Ascending aorta (tissue), 2 donors: ENCODE data around the gene FAM151A. TPM values are rescaled to one million over a fixed set of nuclear protein-coding genes. Genes with fewer than 3 reads are reported as not detected.

Experiments
- DNase-seq, 2 donors: peaks; one replicate each; pipeline ENCODE4 v3.0.0-alpha.2; 2019; ENCODE audit warnings: low spot score in 2 of 2
- H3K27ac ChIP-seq, 2 donors: fragments of 200-600 bp; sonication (generic); one replicate each; pipeline ENCODE4 v1.5.1; 2016 to 2017; ENCODE audit warnings: mild to moderate bottlenecking in 1 of 2
- H3K27me3 ChIP-seq: fragments of 200-600 bp; sonication (generic); one replicate; pipeline ENCODE4 v1.5.1; 2017
- H3K36me3 ChIP-seq, 2 donors: fragments of 200-600 bp; sonication (generic); one replicate each; pipeline ENCODE4 v1.5.1; 2016
- H3K4me1 ChIP-seq, 2 donors: fragments of 200-600 bp; sonication (generic); one replicate each; pipeline ENCODE4 v1.5.1; 2016 to 2017; ENCODE audit warnings: mild to moderate bottlenecking in 1 of 2
- H3K4me3 ChIP-seq, 2 donors: fragments of 200-600 bp; sonication (generic); one replicate each; pipeline ENCODE4 v1.5.1; 2016 to 2017; ENCODE audit warnings: mild to moderate bottlenecking in 1 of 2
- H3K9me3 ChIP-seq, 2 donors: fragments of 200-600 bp; sonication (generic); one replicate each; pipeline ENCODE4 v1.5.1; 2016
- CTCF ChIP-seq, 3 experiments: fragments of 200-600 bp in 2 of 3; fragments of 450-650 bp in 1 of 3; sonication (generic) in 2 of 3; IDR thresholded peaks; one replicate each; pipeline ENCODE4 v1.5.1; 2016 to 2019; ENCODE audit warnings: antibody characterized with exemption in 3 of 3, mild to moderate bottlenecking in 1 of 3, moderate library complexity in 1 of 3
- intact Hi-C: fragments of 100-400 bp; cut with DNase I; formaldehyde crosslinking; loops from one replicate; pipeline ENCODE4 v1.15.1; 2023
- total RNA-seq: library from RNA; depleted of rRNA; stranded (reverse); fragments of >200 nt; gene quantifications from one replicate; pipeline ENCODE4 v1.1.0, GENCODE V29; 2016

The FAM151A gene
- total RNA-seq, 1 donor from 2014 or later: not detected

- Histone ChIP-seq H3K9me3 (no peaks in the 10 kb centered on the region), H3K4me1 (no peaks in the 10 kb centered on the region), H3K27me3 (no peaks in the 10 kb centered on the region), H3K27ac (no peak overlapping the region), H3K36me3 (no peaks in the 10 kb centered on the region), H3K4me3 (no peak overlapping the region)
- intact Hi-C loops: no loop called here
- no peak for DNase-seq
- TF ChIP-seq CTCF (IDR thresholded peaks at IDR 0.05): no peak
Observed at GRCh38 chr1:54627196-54627595, 3.9 kb upstream of the FAM151A start.

DNA sequence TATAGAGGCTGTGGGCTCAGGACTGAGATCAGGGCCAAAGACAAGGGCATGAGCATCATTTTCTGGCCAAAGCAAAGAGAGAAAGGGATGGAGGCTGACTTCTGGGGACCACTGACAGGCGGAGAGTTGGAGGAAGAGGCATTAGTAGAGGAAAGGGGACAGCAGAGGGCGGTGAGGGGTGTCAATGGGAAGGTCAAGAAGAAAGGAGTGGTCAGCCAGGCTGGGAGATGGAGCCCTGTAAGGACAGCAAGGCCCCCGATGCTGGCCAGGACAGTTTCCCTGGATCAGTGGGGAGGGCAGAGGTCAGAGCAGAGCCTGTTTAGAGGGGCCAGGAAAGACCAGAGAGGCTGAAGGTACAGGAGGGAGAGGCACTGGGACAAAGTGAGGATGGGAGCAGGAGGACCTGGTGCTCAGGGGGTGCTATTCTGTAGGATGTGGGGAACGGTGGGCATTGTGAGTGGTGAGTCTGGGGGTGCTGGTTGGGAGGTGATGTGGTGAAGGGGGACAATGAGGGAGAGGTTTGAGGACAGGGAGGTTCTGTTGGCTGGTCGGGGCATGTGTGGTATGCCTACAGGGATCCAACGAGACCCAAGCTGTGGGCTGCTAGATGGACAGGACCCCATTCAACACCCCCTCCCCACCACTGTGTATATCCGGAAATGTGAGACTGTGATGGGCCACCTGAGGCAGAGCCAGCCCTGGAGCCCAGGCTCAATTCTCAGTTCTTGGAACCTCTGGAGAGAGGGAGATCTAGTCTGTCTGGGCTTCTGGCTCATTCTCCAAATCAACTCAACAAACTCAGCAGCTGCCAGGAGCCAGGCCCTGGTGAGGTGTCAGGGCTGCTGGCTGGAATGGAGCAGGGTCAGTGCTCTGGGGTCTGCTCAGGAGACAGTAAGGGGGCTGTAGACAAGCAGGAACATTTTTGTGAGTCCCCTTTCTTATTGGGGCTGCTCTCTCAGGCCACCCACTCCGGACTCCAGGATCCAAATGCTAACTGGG, 1.4 kb upstream of the FAM151A start:
- H3K36me3 ChIP-seq: no peaks in the 10 kb centered on the region
- no peak overlapping the region for H3K4me3 ChIP-seq
- no peaks in the 10 kb centered on the region for H3K4me1 ChIP-seq
- no peaks in the 10 kb centered on the region for H3K9me3 ChIP-seq
- DNase-seq: peak in 1 of 2 donors; percentile 40
- H3K27ac ChIP-seq: no peak overlapping the region
- intact Hi-C loops: no loop called here
- TF ChIP-seq CTCF (IDR thresholded peaks at IDR 0.05): no peak
- no peaks in the 10 kb centered on the region for H3K27me3 ChIP-seq

- Histone ChIP-seq H3K36me3 (no peaks in the 10 kb centered on the region), H3K9me3 (no peaks in the 10 kb centered on the region), H3K4me1 (no peaks in the 10 kb centered on the region), H3K4me3 (no peak overlapping the region), H3K27ac (no peak overlapping the region), H3K27me3 (no peaks in the 10 kb centered on the region)
- intact Hi-C loops: no loop called here
- peak in 1 of 2 donors; percentile 50 for DNase-seq
- TF ChIP-seq CTCF (IDR thresholded peaks at IDR 0.05): no peak
Observed at GRCh38 chr1:54619749-54620148, 3.6 kb downstream of the FAM151A start.

DNA sequence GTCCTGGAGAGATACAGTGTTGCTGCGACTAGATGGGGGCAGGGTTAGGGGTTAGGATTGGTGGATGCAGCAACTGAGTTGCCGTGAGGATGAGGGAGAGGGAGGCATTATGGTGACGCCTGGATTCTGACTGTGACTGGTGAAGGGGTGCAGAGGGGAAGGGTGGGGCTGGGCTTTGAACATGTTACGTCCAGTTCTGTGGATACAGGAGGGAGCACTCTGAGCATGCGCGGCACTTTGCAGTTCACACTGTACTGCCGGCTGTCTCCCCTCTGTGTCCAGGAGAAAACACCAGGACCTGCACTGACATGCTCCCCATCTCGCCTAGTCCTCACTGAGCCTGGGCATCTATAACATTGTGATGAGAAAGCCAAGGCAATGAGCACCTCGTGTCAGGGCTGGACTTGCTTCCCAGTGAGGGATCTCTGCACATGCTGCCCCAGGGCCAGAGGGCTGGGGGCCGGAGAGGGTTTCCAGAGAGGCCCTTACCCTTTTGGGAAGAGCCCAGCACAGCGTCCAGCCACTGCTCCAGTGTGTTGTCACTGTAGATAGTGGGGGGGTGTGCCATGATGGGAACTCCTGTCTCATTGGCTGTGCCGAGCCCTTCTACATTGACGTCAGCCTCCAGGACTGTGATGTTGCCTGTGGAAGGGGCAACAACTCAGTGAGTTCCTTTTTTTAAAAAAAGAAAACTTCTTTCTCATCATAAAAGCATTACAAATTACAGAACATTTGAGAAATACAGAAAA, 7.6 kb downstream of the FAM151A start:
- no peak overlapping the region for H3K4me3 ChIP-seq
- H3K27me3 ChIP-seq: no peaks in the 10 kb centered on the region
- no peak for TF ChIP-seq CTCF (IDR thresholded peaks at IDR 0.05)
- no peaks in the 10 kb centered on the region for H3K9me3 ChIP-seq
- DNase-seq: peak in 1 of 2 donors; percentile 61
- no peak overlapping the region for H3K27ac ChIP-seq
- no peaks in the 10 kb centered on the region for H3K36me3 ChIP-seq
- no peaks in the 10 kb centered on the region for H3K4me1 ChIP-seq
- intact Hi-C loops: no loop called here

DNA sequence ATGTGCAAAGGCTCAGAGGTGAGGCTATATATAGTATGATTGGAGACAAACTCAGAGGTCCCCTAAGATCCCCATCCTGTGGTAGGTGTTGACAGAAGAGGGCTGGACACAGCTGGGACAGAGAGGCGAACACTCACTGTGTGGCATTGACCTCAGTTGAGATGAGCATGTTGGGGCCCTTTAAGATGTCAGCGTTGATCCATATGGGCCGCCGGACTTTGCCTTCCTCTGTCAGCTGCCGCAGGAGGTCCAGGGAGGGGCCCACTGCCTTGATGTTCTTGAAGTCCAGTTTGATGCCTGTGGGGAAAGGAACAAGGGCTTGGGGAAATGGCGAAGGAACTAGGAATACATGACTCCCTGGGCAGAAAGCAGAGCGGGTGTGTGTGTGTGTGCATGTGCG, 8.8 kb downstream of the FAM151A start:
- Histone ChIP-seq H3K9me3 (no peaks in the 10 kb centered on the region), H3K36me3 (no peaks in the 10 kb centered on the region), H3K27me3 (no peaks in the 10 kb centered on the region), H3K4me1 (no peaks in the 10 kb centered on the region), H3K27ac (no peak overlapping the region), H3K4me3 (no peak overlapping the region)
- intact Hi-C loops: no loop called here
- peak in 1 of 2 donors; percentile 25 for DNase-seq
- no peak for TF ChIP-seq CTCF (IDR thresholded peaks at IDR 0.05)
